ENCODE measurements around the gene NLN.

DNA sequence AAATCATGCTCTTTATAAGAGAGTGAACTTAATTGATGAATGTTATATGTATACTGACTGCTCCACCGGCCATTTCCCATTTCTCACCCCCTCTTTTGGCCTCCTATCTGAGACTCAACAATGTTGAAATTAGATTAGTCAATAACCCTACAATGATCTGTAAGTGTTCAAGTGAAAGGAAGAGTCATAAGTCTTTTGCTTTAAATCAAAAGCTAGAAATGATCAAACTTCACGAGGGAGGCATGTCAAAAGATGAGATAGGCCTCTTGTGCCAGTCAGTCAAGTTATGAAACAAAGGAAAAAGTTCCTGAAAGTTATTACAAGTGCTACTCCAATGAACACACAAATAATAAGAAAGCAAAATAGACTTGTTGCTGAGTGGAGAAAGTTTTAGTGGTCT lies 83.1 kb downstream of the NLN start:
- TF ChIP-seq, protein P1, sequence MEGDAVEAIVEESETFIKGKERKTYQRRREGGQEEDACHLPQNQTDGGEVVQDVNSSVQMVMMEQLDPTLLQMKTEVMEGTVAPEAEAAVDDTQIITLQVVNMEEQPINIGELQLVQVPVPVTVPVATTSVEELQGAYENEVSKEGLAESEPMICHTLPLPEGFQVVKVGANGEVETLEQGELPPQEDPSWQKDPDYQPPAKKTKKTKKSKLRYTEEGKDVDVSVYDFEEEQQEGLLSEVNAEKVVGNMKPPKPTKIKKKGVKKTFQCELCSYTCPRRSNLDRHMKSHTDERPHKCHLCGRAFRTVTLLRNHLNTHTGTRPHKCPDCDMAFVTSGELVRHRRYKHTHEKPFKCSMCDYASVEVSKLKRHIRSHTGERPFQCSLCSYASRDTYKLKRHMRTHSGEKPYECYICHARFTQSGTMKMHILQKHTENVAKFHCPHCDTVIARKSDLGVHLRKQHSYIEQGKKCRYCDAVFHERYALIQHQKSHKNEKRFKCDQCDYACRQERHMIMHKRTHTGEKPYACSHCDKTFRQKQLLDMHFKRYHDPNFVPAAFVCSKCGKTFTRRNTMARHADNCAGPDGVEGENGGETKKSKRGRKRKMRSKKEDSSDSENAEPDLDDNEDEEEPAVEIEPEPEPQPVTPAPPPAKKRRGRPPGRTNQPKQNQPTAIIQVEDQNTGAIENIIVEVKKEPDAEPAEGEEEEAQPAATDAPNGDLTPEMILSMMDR (IDR thresholded peaks at IDR 0.05; ENCODE audit: low read depth, low read length, poor library complexity, severe bottlenecking), result no peak
- no peak for TF ChIP-seq EZH2phosphoT487 (IDR thresholded peaks at IDR 0.05; ENCODE audit: borderline replicate concordance, low read length)

Measured in DOHH2 (cell line).